SU-DHL-6 (cell line): ENCODE results near the gene CENPF.

Experiments used
- CTCF ChIP-seq: fragments of 200-600 bp; sonication (generic); IDR thresholded peaks from one replicate; pipeline ENCODE4 v1.5.1; 2017; ENCODE audit warnings: antibody characterized with exemption, mild to moderate bottlenecking, low read length, moderate library complexity; ENCODE audit not compliant: insufficient read depth, poor library complexity, severe bottlenecking
- EZH2phosphoT487 ChIP-seq: fragments of 200-600 bp; sonication (generic), shearing (Covaris generic); conservative IDR thresholded peaks from 2 replicates; pipeline ENCODE4 v1.6.1; 2018; ENCODE audit warnings: mild to moderate bottlenecking, antibody characterized with exemption, low read length, moderate library complexity, mixed read lengths

GRCh38 chr1:214587165-214587564 lies 15.8 kb upstream of the CENPF start:
- TF ChIP-seq CTCF (no peak), EZH2phosphoT487 (no peak)
